Psoas muscle (tissue), 8 donors: ENCODE measurements around the gene RNASE7. TPM values are rescaled to one million over a fixed set of nuclear protein-coding genes. Genes with fewer than 3 reads are reported as not detected.
A peak's percentile ranks its signal among the peaks of the same experiment; 100 is the strongest.

Experiments
- ATAC-seq, 4 donors: fragments of 200-7000 bp; cut with Tn5 transposase; one replicate each; pipeline ENCODE4 v1.9.1; 2020; ENCODE audit warnings: moderate library complexity in 3 of 4, mild to moderate bottlenecking in 2 of 4
- DNase-seq, 2 donors: peaks; one replicate each; pipeline ENCODE4 v3.0.0-alpha.2; 2020
- H3K27ac ChIP-seq: fragments of 200-600 bp; one replicate; pipeline ENCODE4 v1.8.0; 2022
- H3K27me3 ChIP-seq, 3 donors: fragments of 200-600 bp in 1 of 3; one replicate each; pipeline versions ENCODE4 v1.6.1 to v1.8.0; 2013 to 2022; ENCODE audit warnings: low read length in 2 of 3, mild to moderate bottlenecking in 2 of 3, moderate library complexity in 1 of 3; ENCODE audit not compliant: insufficient read depth in 3 of 3
- H3K36me3 ChIP-seq, 2 donors: fragments of 200-600 bp in 1 of 2; one replicate each; pipeline versions ENCODE4 v1.6.1 to v1.8.0; 2013 to 2022; ENCODE audit warnings: low read depth in 1 of 2, mild to moderate bottlenecking in 1 of 2, moderate library complexity in 1 of 2; ENCODE audit not compliant: insufficient read depth in 1 of 2
- H3K4me1 ChIP-seq: fragments of 200-600 bp; one replicate; pipeline ENCODE4 v1.8.0; 2022
- H3K4me3 ChIP-seq: fragments of 200-600 bp; one replicate; pipeline ENCODE4 v1.8.0; 2022; ENCODE audit warnings: mild to moderate bottlenecking
- H3K9me3 ChIP-seq: fragments of 200-600 bp; one replicate; pipeline ENCODE4 v1.8.0; 2022
- WGBS, 3 donors: extraction: QIAGEN DNeasy Blood & Tissue Kit; methylation state at CpG; one replicate each; pipeline versions ENCODE4 v1.1.6 to v1.1.7; 2013; 5-methylcytosine and 5-hydroxymethylcytosine counted together
- intact Hi-C, 2 donors: fragments of 100-400 bp; cut with DNase I; formaldehyde crosslinking; loops; one replicate each; pipeline versions ENCODE4 v1.11.0 to v1.14.2; 2022
- polyA plus RNA-seq, 3 donors: library from polyadenylated mRNA; stranded (reverse); fragments of 200-250 nt; gene quantifications; one replicate each; pipeline ENCODE4 v1.2.3, GENCODE V29; 2013
- total RNA-seq, 4 donors: library from RNA; stranded (reverse); fragmentation: NEBNext Ultra II Directional in 2 of 4; extraction: Animal tissue kit (Norgen Biotek cat#: 25700) in 2 of 4; gene quantifications; one replicate each; pipeline versions ENCODE4 v1.2.1 to v1.2.4, GENCODE V29; 2021 to 2023
- TF ChIP-seq, protein P1 (sequence below): fragments of 200-600 bp; IDR thresholded peaks from one replicate; pipeline ENCODE4 v1.8.0; 2022; ENCODE audit warnings: antibody characterized with exemption
- donor health status: healthy with polysubstance abuse.
- donor health status: DM: no; HTN: no; CAD: no; lungs with moderate emphysema.
- donor health status: Bipolar disorder and iron deficiency.
- donor health status: healthy.
- donor health status: DM: yes; HTN: yes; CAD: no.
- donor health status: DM: no; HTN: no; CAD: no.
- donor health status: DM: no; HTN: no; CAD: no.
- donor health status: DM: yes; HTN: yes; CAD: no.

RNASE7 gene
- total and polyA plus RNA-seq, 7 donors, result 0.15 to 1.9 (median 0.38) TPM; not detected in 1

DNA sequence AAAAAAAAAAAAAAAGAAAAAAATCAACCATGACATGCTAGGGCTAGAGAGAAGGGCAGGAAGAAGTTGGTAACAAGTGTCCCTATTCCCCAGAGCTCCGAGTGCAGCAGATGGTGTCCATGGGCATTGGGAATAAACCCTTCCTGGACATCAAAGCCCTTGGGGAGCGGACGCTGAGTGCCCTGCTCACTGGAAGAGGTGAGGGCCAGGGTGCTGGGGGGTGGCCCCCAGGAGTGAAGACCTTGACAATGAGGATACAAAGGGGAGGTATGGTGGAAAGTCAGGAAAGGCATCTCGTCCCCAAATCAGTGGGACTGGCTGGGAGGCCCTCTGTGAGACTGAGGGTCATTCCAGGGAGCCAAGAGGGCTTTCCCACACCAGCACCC is 44.7 kb downstream of the RNASE7 start:
- 81 to 94% (median 82%) methylated on average over 4 of the region's 4 CpGs for WGBS, 3 donors
- no peak for DNase-seq
- Histone ChIP-seq H3K27me3 (no peaks in the 10 kb centered on the region), H3K4me1 (no peaks in the 10 kb centered on the region), H3K36me3 (peaks cover 2 to 90% of the 10 kb centered on the region in 2 donors), H3K4me3 (no peak overlapping the region), H3K9me3 (no peaks in the 10 kb centered on the region), H3K27ac (no peak overlapping the region)
- ATAC-seq, result no peak
- intact Hi-C loops, result no loop called here
- TF ChIP-seq, protein P1, sequence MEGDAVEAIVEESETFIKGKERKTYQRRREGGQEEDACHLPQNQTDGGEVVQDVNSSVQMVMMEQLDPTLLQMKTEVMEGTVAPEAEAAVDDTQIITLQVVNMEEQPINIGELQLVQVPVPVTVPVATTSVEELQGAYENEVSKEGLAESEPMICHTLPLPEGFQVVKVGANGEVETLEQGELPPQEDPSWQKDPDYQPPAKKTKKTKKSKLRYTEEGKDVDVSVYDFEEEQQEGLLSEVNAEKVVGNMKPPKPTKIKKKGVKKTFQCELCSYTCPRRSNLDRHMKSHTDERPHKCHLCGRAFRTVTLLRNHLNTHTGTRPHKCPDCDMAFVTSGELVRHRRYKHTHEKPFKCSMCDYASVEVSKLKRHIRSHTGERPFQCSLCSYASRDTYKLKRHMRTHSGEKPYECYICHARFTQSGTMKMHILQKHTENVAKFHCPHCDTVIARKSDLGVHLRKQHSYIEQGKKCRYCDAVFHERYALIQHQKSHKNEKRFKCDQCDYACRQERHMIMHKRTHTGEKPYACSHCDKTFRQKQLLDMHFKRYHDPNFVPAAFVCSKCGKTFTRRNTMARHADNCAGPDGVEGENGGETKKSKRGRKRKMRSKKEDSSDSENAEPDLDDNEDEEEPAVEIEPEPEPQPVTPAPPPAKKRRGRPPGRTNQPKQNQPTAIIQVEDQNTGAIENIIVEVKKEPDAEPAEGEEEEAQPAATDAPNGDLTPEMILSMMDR, result no peak

- H3K9me3 ChIP-seq, result no peaks in the 10 kb centered on the region
- TF ChIP-seq, protein P1, result no peak
- intact Hi-C loops, result loop anchor here in 1 of 2 donors (2.0 kb wide), 1 partner anchor 15 kb away; no protein-coding TSS in a partner anchor
- ATAC-seq (no peak), DNase-seq (peak in 1 of 2 donors; percentile 35)
- no peaks in the 10 kb centered on the region for H3K4me1 ChIP-seq
- WGBS, 3 donors, result 46 to 51% (median 51%) methylated on average over 18 to 19 of the region's 19 CpGs
- no peak overlapping the region for H3K4me3 ChIP-seq
- H3K27me3 ChIP-seq, result no peaks in the 10 kb centered on the region
- H3K27ac ChIP-seq, result no peak overlapping the region
- peaks cover 2 to 89% of the 10 kb centered on the region in 2 donors for H3K36me3 ChIP-seq
Observed at GRCh38 chr14:21087294-21088091, 45.3 kb downstream of the RNASE7 start.

DNA sequence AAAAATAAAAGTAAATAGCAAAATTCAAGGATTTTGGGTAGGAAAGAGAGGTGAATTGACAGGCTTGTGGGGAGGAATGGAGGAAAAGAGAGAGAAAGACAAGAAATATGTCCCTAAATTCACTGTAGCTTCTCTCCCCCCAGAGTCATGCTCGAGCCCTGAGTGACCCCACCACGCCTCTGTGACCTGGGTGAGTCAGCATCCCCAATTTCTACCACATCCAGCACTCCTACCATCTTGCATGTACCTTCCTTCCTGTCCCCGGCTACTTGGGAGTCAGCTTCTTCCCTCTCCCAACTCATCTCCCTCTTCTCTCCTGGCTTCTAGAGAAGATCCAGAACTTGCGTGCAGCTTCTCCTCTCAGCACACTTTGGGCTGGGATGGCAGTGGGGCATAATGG is 46.5 kb downstream of the RNASE7 start:
- ATAC-seq (no peak), DNase-seq (no peak)
- Histone ChIP-seq H3K4me3 (no peak overlapping the region), H3K27ac (no peak overlapping the region), H3K4me1 (no peaks in the 10 kb centered on the region), H3K27me3 (no peaks in the 10 kb centered on the region), H3K9me3 (no peaks in the 10 kb centered on the region), H3K36me3 (peaks cover 2 to 84% of the 10 kb centered on the region in 2 donors)
- WGBS, 3 donors, result 78 to 84% (median 81%) methylated on average over 4 of the region's 4 CpGs
- TF ChIP-seq, protein P1, result no peak
- intact Hi-C loops, result loop anchor here in 1 of 2 donors (2.0 kb wide), 1 partner anchor 16 kb away; no protein-coding TSS in a partner anchor

DNA sequence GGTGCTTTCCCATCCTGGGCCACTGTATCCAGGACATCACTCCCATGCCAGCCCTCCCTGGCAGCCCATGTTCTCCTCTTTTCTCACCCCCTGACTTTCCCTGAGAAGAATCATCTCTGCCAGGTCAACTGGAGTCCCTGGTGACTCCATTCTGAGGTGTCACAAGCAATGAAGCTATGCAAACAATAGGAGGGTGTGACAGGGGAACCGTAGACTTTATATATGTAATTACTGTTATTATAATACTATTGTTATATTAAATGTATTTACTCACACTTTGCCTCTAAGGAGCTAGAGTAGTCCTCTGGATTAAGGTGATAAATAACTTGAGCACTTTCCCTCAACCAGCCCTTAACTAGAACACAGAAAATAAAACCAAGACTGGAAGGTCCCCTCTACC is 47.1 kb downstream of the RNASE7 start:
- Histone ChIP-seq H3K4me1 (no peaks in the 10 kb centered on the region), H3K27me3 (no peaks in the 10 kb centered on the region), H3K36me3 (peaks cover under 1 to 78% of the 10 kb centered on the region in 2 donors), H3K9me3 (no peaks in the 10 kb centered on the region), H3K4me3 (no peak overlapping the region), H3K27ac (no peak overlapping the region)
- intact Hi-C loops, result loop anchor here in 1 of 2 donors (2.0 kb wide), 1 partner anchor 16 kb away; no protein-coding TSS in a partner anchor
- TF ChIP-seq, protein P1, result no peak
- WGBS, 3 donors, result 59 to 71% (median 66%) methylated on average over 1 of the region's 1 CpG
- DNase-seq, result no peak
- no peak for ATAC-seq
